Left hindlimb (tissue), 1 donor: ENCODE measurements around the gene UBA1.
"Not testable (repeated sequence)": the region's sequence is repeated elsewhere in the genome, so short reads cannot be mapped to it uniquely, and the experiment has no call there.

Experiments
- DNase-seq: peaks from one replicate; pipeline ENCODE4 v3.0.0-alpha.2; 2018

UBA1 gene

GRCh38 chrX:47232803-47233332 lies 39.2 kb downstream of the UBA1 start, which contains the start of gene USP11:
USP11 (plus strand) TSS chrX:47233009; CDS start chrX:47233044, 35 bp downstream.
- peak; percentile 79 for DNase-seq

GRCh38 chrX:47233333-47234113 lies 39.9 kb downstream of the UBA1 start:
- DNase-seq = peak; percentile 97

GRCh38 chrX:47234583-47234982 lies 41.0 kb downstream of the UBA1 start:
- DNase-seq = no peak

GRCh38 chrX:47235691-47236103 lies 42.1 kb downstream of the UBA1 start:
- DNase-seq = no peak

- no peak for DNase-seq
These were observed 45.6 kb downstream of the UBA1 start for GRCh38 chrX:47239199-47239598.

GRCh38 chrX:47239898-47240545 lies 46.4 kb downstream of the UBA1 start:
- DNase-seq = no peak

GRCh38 chrX:47240619-47241018 lies 47.0 kb downstream of the UBA1 start:
- no peak for DNase-seq

GRCh38 chrX:47241201-47242011 lies 47.8 kb downstream of the UBA1 start:
- DNase-seq = no peak

- DNase-seq = no peak
These were observed 48.7 kb downstream of the UBA1 start for GRCh38 chrX:47242321-47242720.

GRCh38 chrX:47243351-47243750 lies 49.7 kb downstream of the UBA1 start:
- DNase-seq = no peak

GRCh38 chrX:47244676-47245075 lies 51.0 kb downstream of the UBA1 start:
- DNase-seq = no peak

- no peak for DNase-seq
These were observed 51.5 kb downstream of the UBA1 start for GRCh38 chrX:47245156-47245555.

- no peak for DNase-seq
These were observed 53.8 kb downstream of the UBA1 start for GRCh38 chrX:47247206-47247998.

- no peak for DNase-seq
These were observed 54.3 kb downstream of the UBA1 start for GRCh38 chrX:47247999-47248320.

- no peak for DNase-seq
These were observed 54.9 kb downstream of the UBA1 start for GRCh38 chrX:47248576-47248975.

GRCh38 chrX:47250017-47250347 lies 56.4 kb downstream of the UBA1 start:
- DNase-seq = no peak

GRCh38 chrX:47257620-47258019 lies 64.0 kb downstream of the UBA1 start:
- DNase-seq = not testable (repeated sequence)
